GM23338 (cell line): Measurements from ENCODE around the gene DHRSX. TPM values are rescaled to one million over a fixed set of nuclear protein-coding genes. Genes with fewer than 3 reads are reported as not detected.

Experiments used
- ATAC-seq: fragments of 200-7000 bp; cut with Tn5 transposase; 3 replicates; pipeline ENCODE4 v1.9.1; 2020
- DNase-seq: peaks from one replicate; pipeline ENCODE4 v3.0.0-alpha.2; 2015; ENCODE audit warnings: low spot score
- H2AFZ ChIP-seq: fragments of 200-600 bp; sonication (generic); 2 replicates; pipeline ENCODE4 v1.8.0; 2016; ENCODE audit warnings: antibody characterized with exemption, mild to moderate bottlenecking, moderate library complexity
- H3F3A ChIP-seq: fragments of 200-600 bp; sonication (generic); replicated peaks from 2 replicates; pipeline ENCODE4 v1.8.0; 2017; ENCODE audit warnings: antibody characterized with exemption, mixed run types, low read depth
- H3K27ac ChIP-seq: fragments of 200-600 bp; sonication (generic); 2 replicates; pipeline ENCODE4 v1.6.1; 2016; ENCODE audit warnings: low read depth
- H3K27me3 ChIP-seq: fragments of 200-600 bp; sonication (generic); 2 replicates; pipeline ENCODE4 v1.8.0; 2016; ENCODE audit warnings: mild to moderate bottlenecking, mixed run types, moderate library complexity; ENCODE audit not compliant: insufficient read depth
- H3K36me3 ChIP-seq: fragments of 200-600 bp; sonication (generic); 2 replicates; pipeline ENCODE4 v1.8.0; 2016; ENCODE audit warnings: mild to moderate bottlenecking; ENCODE audit not compliant: insufficient read depth
- H3K4me1 ChIP-seq: fragments of 200-600 bp; sonication (generic); 2 replicates; pipeline ENCODE4 v1.8.0; 2016; ENCODE audit warnings: mild to moderate bottlenecking, moderate library complexity; ENCODE audit not compliant: insufficient read depth
- H3K4me2 ChIP-seq: fragments of 200-600 bp; sonication (generic); 2 replicates; pipeline ENCODE4 v1.7.1; 2017; ENCODE audit warnings: mixed run types
- H3K4me3 ChIP-seq: fragments of 200-600 bp; sonication (generic); 2 replicates; pipeline ENCODE4 v1.6.1; 2016; ENCODE audit warnings: mixed run types
- H3K79me2 ChIP-seq: fragments of 200-600 bp; sonication (generic); replicated peaks from 2 replicates; pipeline ENCODE4 v1.8.0; 2017; ENCODE audit warnings: mild to moderate bottlenecking; ENCODE audit not compliant: insufficient read depth
- H3K9me2 ChIP-seq: fragments of 200-600 bp; sonication (generic); 2 replicates; pipeline ENCODE4 v1.8.0; 2017; ENCODE audit not compliant: insufficient read depth
- H4K20me1 ChIP-seq: fragments of 200-600 bp; sonication (generic); replicated peaks from 2 replicates; pipeline ENCODE4 v1.8.0; 2017; ENCODE audit warnings: mild to moderate bottlenecking; ENCODE audit not compliant: insufficient read depth
- H3K27ac Mint-ChIP-seq: 2 replicates; pipeline ENCODE4 v1.8.0; 2020; ENCODE audit warnings: inconsistent platforms, mild to moderate bottlenecking, moderate library complexity, mixed read lengths
- H3K27me3 Mint-ChIP-seq: 3 replicates; pipeline ENCODE4 v1.8.0; 2022; ENCODE audit warnings: low read depth, mild to moderate bottlenecking, moderate library complexity, mixed read lengths, inconsistent platforms; ENCODE audit not compliant: insufficient read depth, poor library complexity
- H3K36me3 Mint-ChIP-seq: 3 replicates; pipeline ENCODE4 v1.8.0; 2021; ENCODE audit warnings: low read depth, mild to moderate bottlenecking, inconsistent platforms, moderate library complexity, mixed read lengths
- H3K4me1 Mint-ChIP-seq: 3 replicates; pipeline ENCODE4 v1.8.0; 2020; ENCODE audit warnings: mild to moderate bottlenecking, inconsistent platforms, mixed read lengths
- H3K4me3 Mint-ChIP-seq: 3 replicates; pipeline ENCODE4 v1.8.0; 2021; ENCODE audit warnings: moderate library complexity, mild to moderate bottlenecking, inconsistent platforms, mixed read lengths
- H3K9me3 Mint-ChIP-seq: 3 replicates; pipeline ENCODE4 v1.8.0; 2020; ENCODE audit warnings: moderate library complexity, mild to moderate bottlenecking, inconsistent platforms, mixed read lengths
- CREB1 ChIP-seq: fragments of 250-450 bp; sonication (Bioruptor Pico); IDR thresholded peaks from 2 replicates; pipeline ENCODE4 v1.5.0; 2020; ENCODE audit warnings: low read depth, mild to moderate bottlenecking, moderate library complexity
- CTCF ChIP-seq, 2 experiments: fragments of 200-600 bp in 1 of 2; sonication (generic) in 1 of 2; conservative IDR thresholded peaks; 2 replicates each; pipeline versions ENCODE4 v1.5.1 to v1.6.1; 2016 to 2017; ENCODE audit warnings: antibody characterized with exemption in 2 of 2, low read depth in 2 of 2, mild to moderate bottlenecking in 2 of 2, moderate library complexity in 1 of 2
- ETS1 ChIP-seq: IDR thresholded peaks from 2 replicates; pipeline ENCODE4 v1.6.1; 2016; ENCODE audit warnings: antibody characterized with exemption
- EZH2 ChIP-seq: fragments of 200-600 bp; sonication (generic); IDR thresholded peaks from one replicate; pipeline ENCODE4 v1.8.0; 2017; ENCODE audit warnings: antibody characterized with exemption, mild to moderate bottlenecking, low read depth; ENCODE audit not compliant: unreplicated experiment
- POLR2AphosphoS5 ChIP-seq: IDR thresholded peaks from 2 replicates; pipeline ENCODE4 v1.6.1; 2016; ENCODE audit warnings: antibody characterized with exemption, low read depth
- REST ChIP-seq: IDR thresholded peaks from one replicate; pipeline ENCODE4 v1.6.1; 2018; ENCODE audit warnings: antibody characterized with exemption; ENCODE audit not compliant: unreplicated experiment
- STAT1 ChIP-seq: IDR thresholded peaks from one replicate; pipeline ENCODE4 v1.6.1; 2016; ENCODE audit warnings: antibody characterized with exemption; ENCODE audit not compliant: unreplicated experiment
- ZNF114 ChIP-seq: fragments of 250-450 bp; sonication (Bioruptor Pico); IDR thresholded peaks from 2 replicates; pipeline ENCODE4 v1.5.0; 2020; ENCODE audit warnings: mild to moderate bottlenecking, moderate library complexity
- ZNF331 ChIP-seq: fragments of 250-450 bp; sonication (Bioruptor Pico); IDR thresholded peaks from 2 replicates; pipeline ENCODE4 v1.5.0; 2020; ENCODE audit warnings: low read depth, mild to moderate bottlenecking, moderate library complexity
- ZNF462 ChIP-seq: fragments of 250-450 bp; sonication (Bioruptor Pico); IDR thresholded peaks from 2 replicates; pipeline ENCODE4 v1.5.0; 2020; ENCODE audit warnings: mild to moderate bottlenecking, moderate library complexity
- polyA plus RNA-seq: library from polyadenylated mRNA; unstranded; fragments of >200 nt; fragmentation: Nextera tagmentation; extraction: Ambion mirVana; gene quantifications from 2 replicates; pipeline ENCODE4 v1.2.1, GENCODE V29; 2016
- total RNA-seq: library from RNA; depleted of rRNA; stranded (reverse); fragments of >200 nt; shearing (Covaris generic); gene quantifications from 2 replicates; pipeline ENCODE4 v1.2.3, GENCODE V29; 2014

DHRSX gene
- total and polyA plus RNA-seq, 2 experiments from 2014 or later, result 33.9 to 43.0 TPM

- TF ChIP-seq REST (no peak), EZH2 (no peak), ZNF114 (no peak), ETS1 (no peak), POLR2AphosphoS5 (no peak), CTCF (conservative IDR thresholded peaks at IDR 0.05; ENCODE audit: low read depth in 2 of 2) (no peak)
These were observed 113.0 kb downstream of the DHRSX start (continued) for GRCh38 chrX:2387614-2388239.

GRCh38 chrX:2385224-2385623, 115.6 kb downstream of the DHRSX start:
- H3K4me2 ChIP-seq, result no peak overlapping the region
- Mint-ChIP-seq H3K27ac (no peak overlapping the region), H3K36me3 (peaks cover 49% of the 10 kb centered on the region), H3K9me3 (peaks cover 17% of the 10 kb centered on the region), H3K4me1 (no peaks in the 10 kb centered on the region), H3K4me3 (no peak overlapping the region), H3K27me3 (peaks cover 2% of the 10 kb centered on the region)
- H3K4me3 ChIP-seq, result no peak overlapping the region
- no peaks in the 10 kb centered on the region for H3K36me3 ChIP-seq
- H3K4me1 ChIP-seq, result no peaks in the 10 kb centered on the region
- H3K27me3 ChIP-seq, result no peaks in the 10 kb centered on the region
- DNase-seq (no peak), ATAC-seq (no peak)
- no peak overlapping the region for H2AFZ ChIP-seq
- no peaks in the 10 kb centered on the region for H4K20me1 ChIP-seq
- H3K79me2 ChIP-seq, result peaks cover 15% of the 10 kb centered on the region; the same call in 1 of the 2 replicates
- no peaks in the 10 kb centered on the region for H3F3A ChIP-seq
- no peak overlapping the region for H3K27ac ChIP-seq
- peaks cover 12% of the 10 kb centered on the region for H3K9me2 ChIP-seq
- TF ChIP-seq CREB1 (CRISPR knock-in tag), result no peak
- TF ChIP-seq ZNF331 (CRISPR knock-in tag), result no peak
- TF ChIP-seq POLR2AphosphoS5, result no peak
- TF ChIP-seq ZNF462 (CRISPR knock-in tag), result no peak
- no peak for TF ChIP-seq STAT1
- TF ChIP-seq EZH2, result no peak
- no peak for TF ChIP-seq ETS1
